ENCODE results near the gene SYCP2L.
"Not testable (repeated sequence)": the region's sequence is repeated elsewhere in the genome, so short reads cannot be mapped to it uniquely, and the experiment has no call there.

The SYCP2L gene

GRCh38 chr6:10989587-10989986 lies 102.7 kb downstream of the SYCP2L start:
- no peak for DNase-seq
- TF ChIP-seq GATA1 (IDR thresholded peaks at IDR 0.05; ENCODE audit: low read depth, low read length) (no peak), POLR2A (IDR thresholded peaks at IDR 0.05; ENCODE audit: low read length) (no peak)

- TF ChIP-seq GATA1 (IDR thresholded peaks at IDR 0.05; ENCODE audit: low read depth, low read length) (no peak), POLR2A (IDR thresholded peaks at IDR 0.05; ENCODE audit: low read length) (no peak)
- DNase-seq = no peak
These were observed 104.3 kb downstream of the SYCP2L start for GRCh38 chr6:10991115-10991514.

- no peak for DNase-seq
- TF ChIP-seq POLR2A (IDR thresholded peaks at IDR 0.05; ENCODE audit: low read length) (no peak), GATA1 (IDR thresholded peaks at IDR 0.05; ENCODE audit: low read depth, low read length) (no peak)
These were observed 107.0 kb downstream of the SYCP2L start for GRCh38 chr6:10993896-10994295.

GRCh38 chr6:10995114-10995707 lies 108.4 kb downstream of the SYCP2L start:
- TF ChIP-seq POLR2A (IDR thresholded peaks at IDR 0.05; ENCODE audit: low read length) (no peak), GATA1 (IDR thresholded peaks at IDR 0.05; ENCODE audit: low read depth, low read length) (no peak)
- DNase-seq = no peak

GRCh38 chr6:10999994-11000393 lies 113.1 kb downstream of the SYCP2L start:
- DNase-seq = no peak
- TF ChIP-seq POLR2A (IDR thresholded peaks at IDR 0.05; ENCODE audit: low read length) (no peak), GATA1 (IDR thresholded peaks at IDR 0.05; ENCODE audit: low read depth, low read length) (no peak)

- DNase-seq = no peak
- no peak for TF ChIP-seq POLR2A (IDR thresholded peaks at IDR 0.05; ENCODE audit: low read length)
- no peak for TF ChIP-seq GATA1 (IDR thresholded peaks at IDR 0.05; ENCODE audit: low read depth, low read length)
These were observed 115.3 kb downstream of the SYCP2L start for GRCh38 chr6:11002176-11002575.

- not testable (repeated sequence) for DNase-seq
These were observed 116.4 kb downstream of the SYCP2L start for GRCh38 chr6:11003297-11003696.

GRCh38 chr6:11006061-11006460 lies 119.2 kb downstream of the SYCP2L start:
- TF ChIP-seq GATA1 (IDR thresholded peaks at IDR 0.05; ENCODE audit: low read depth, low read length) = no peak
- no peak for TF ChIP-seq POLR2A (IDR thresholded peaks at IDR 0.05; ENCODE audit: low read length)
- DNase-seq = no peak

GRCh38 chr6:11007715-11008608 lies 121.1 kb downstream of the SYCP2L start:
- DNase-seq = no peak

GRCh38 chr6:11008821-11009220 lies 122.0 kb downstream of the SYCP2L start:
- TF ChIP-seq POLR2A (IDR thresholded peaks at IDR 0.05; ENCODE audit: low read length) (no peak), GATA1 (IDR thresholded peaks at IDR 0.05; ENCODE audit: low read depth, low read length) (no peak)
- DNase-seq = no peak

More at GRCh38 chr6:11007715-11008608, 121.1 kb downstream of the SYCP2L start:
- TF ChIP-seq POLR2A (IDR thresholded peaks at IDR 0.05; ENCODE audit: low read length) = no peak
- TF ChIP-seq GATA1 (IDR thresholded peaks at IDR 0.05; ENCODE audit: low read depth, low read length) = no peak

- no peak for TF ChIP-seq POLR2A (IDR thresholded peaks at IDR 0.05; ENCODE audit: low read length)
- no peak for TF ChIP-seq GATA1 (IDR thresholded peaks at IDR 0.05; ENCODE audit: low read depth, low read length)
- no peak for DNase-seq
These were observed 122.5 kb downstream of the SYCP2L start for GRCh38 chr6:11009353-11009752.

GRCh38 chr6:11011787-11012234 lies 125.0 kb downstream of the SYCP2L start:
- TF ChIP-seq GATA1 (IDR thresholded peaks at IDR 0.05; ENCODE audit: low read depth, low read length) (no peak), POLR2A (IDR thresholded peaks at IDR 0.05; ENCODE audit: low read length) (no peak)
- no peak for DNase-seq

GRCh38 chr6:11012295-11012754 lies 125.5 kb downstream of the SYCP2L start:
- TF ChIP-seq GATA1 (IDR thresholded peaks at IDR 0.05; ENCODE audit: low read depth, low read length) (no peak), POLR2A (IDR thresholded peaks at IDR 0.05; ENCODE audit: low read length) (no peak)
- no peak for DNase-seq

- no peak for TF ChIP-seq GATA1 (IDR thresholded peaks at IDR 0.05; ENCODE audit: low read depth, low read length)
- no peak for TF ChIP-seq POLR2A (IDR thresholded peaks at IDR 0.05; ENCODE audit: low read length)
- no peak for DNase-seq
These were observed 126.3 kb downstream of the SYCP2L start for GRCh38 chr6:11012976-11013720.

Data from erythroblast (primary cell).